ENCODE results near the gene MAP3K9. TPM values are rescaled to one million over a fixed set of nuclear protein-coding genes. Genes with fewer than 3 reads are reported as not detected.

Gene MAP3K9
- total RNA-seq, 1 donor from 2014 or later = 3.0 TPM

- Mint-ChIP-seq H3K4me1 (ENCODE audit: low read depth) (no peaks in the 10 kb centered on the region), H3K27me3 (ENCODE audit: low read depth) (peaks cover 7% of the 10 kb centered on the region), H3K36me3 (ENCODE audit: low read depth) (peaks cover 3% of the 10 kb centered on the region), H3K9me3 (ENCODE audit: low read depth) (no peaks in the 10 kb centered on the region), H3K27ac (ENCODE audit: unreplicated experiment) (no peak overlapping the region), H3K4me3 (ENCODE audit: unreplicated experiment) (no peak overlapping the region)
- no peak for TF ChIP-seq CTCF (IDR thresholded peaks at IDR 0.05)
- no peak for DNase-seq (ENCODE audit: low spot score)
These were observed 132.0 kb downstream of the MAP3K9 start for GRCh38 chr14:70677341-70677740.

Other genes with a start within 250 kb of the MAP3K9 start
- 26.5 to 31.7 TPM (median 27.5 TPM) in 3 replicates for gene MED6, start 208.9 kb downstream of the MAP3K9 start, total RNA-seq
- 1.6 to 2.5 TPM (median 2.4 TPM) in 3 replicates for gene TTC9, start 167.6 kb downstream of the MAP3K9 start, total RNA-seq
- gene PCNX1, start 97.9 kb upstream of the MAP3K9 start, total RNA-seq = 54.3 to 69.5 TPM (median 62.4 TPM) in 3 replicates